OCI-LY1 (cell line): ENCODE measurements around the gene FANCC.

Experiments used
- H2AFZ ChIP-seq: fragments of 200-600 bp; sonication (generic), shearing (Covaris generic); 2 replicates; pipeline ENCODE4 v1.6.0; 2014; ENCODE audit warnings: antibody characterized with exemption, mild to moderate bottlenecking, low read length
- H3F3A ChIP-seq: fragments of 200-600 bp; sonication (generic), shearing (Covaris generic); 2 replicates; pipeline ENCODE4 v1.6.0; 2014; ENCODE audit warnings: mild to moderate bottlenecking, antibody characterized with exemption, low read length, moderate library complexity; ENCODE audit not compliant: insufficient read depth
- H3K27ac ChIP-seq: fragments of 200-600 bp; sonication (generic); 2 replicates; pipeline ENCODE4 v1.5.1; 2014; ENCODE audit warnings: low read length, mixed run types, mild to moderate bottlenecking, low read depth; ENCODE audit not compliant: poor library complexity, severe bottlenecking
- H3K27me3 ChIP-seq: fragments of 200-600 bp; sonication (generic); 2 replicates; pipeline ENCODE4 v1.6.0; 2014; ENCODE audit warnings: antibody characterized with exemption, mild to moderate bottlenecking, low read length, moderate library complexity; ENCODE audit not compliant: insufficient read depth
- H3K36me3 ChIP-seq: fragments of 200-600 bp; sonication (generic); 2 replicates; pipeline ENCODE4 v1.6.1; 2014; ENCODE audit warnings: mild to moderate bottlenecking, antibody characterized with exemption, low read length, moderate library complexity, mixed read lengths; ENCODE audit not compliant: insufficient read depth
- H3K4me1 ChIP-seq: fragments of 200-600 bp; sonication (generic); 2 replicates; pipeline ENCODE4 v1.5.1; 2014; ENCODE audit warnings: mild to moderate bottlenecking, low read length, moderate library complexity; ENCODE audit not compliant: insufficient read depth, severe bottlenecking
- H3K4me2 ChIP-seq: fragments of 200-600 bp; sonication (generic), shearing (Covaris generic); 2 replicates; pipeline ENCODE4 v1.6.1; 2014; ENCODE audit warnings: low read length
- H3K4me3 ChIP-seq: fragments of 200-600 bp; sonication (generic); 2 replicates; pipeline ENCODE4 v1.5.1; 2014; ENCODE audit warnings: low read length, low read depth, mild to moderate bottlenecking, mixed read lengths; ENCODE audit not compliant: poor library complexity, severe bottlenecking
- H3K79me2 ChIP-seq: fragments of 200-600 bp; shearing (Covaris generic); 2 replicates; pipeline ENCODE4 v1.6.1; 2016; ENCODE audit warnings: mixed run types, low read length, mixed read lengths; ENCODE audit not compliant: insufficient read depth
- H3K9ac ChIP-seq: fragments of 200-600 bp; sonication (generic), shearing (Covaris generic); 2 replicates; pipeline ENCODE4 v1.6.1; 2014; ENCODE audit warnings: mild to moderate bottlenecking, low read length, mixed read lengths
- H3K9me2 ChIP-seq: fragments of 200-600 bp; sonication (generic), shearing (Covaris generic); 2 replicates; pipeline ENCODE4 v1.6.1; 2014; ENCODE audit warnings: low read depth, mild to moderate bottlenecking, low read length, mixed read lengths
- H3K9me3 ChIP-seq: fragments of 200-600 bp; shearing (Covaris generic); 2 replicates; pipeline ENCODE4 v1.6.1; 2014; ENCODE audit warnings: low read length, mixed read lengths
- H4K20me1 ChIP-seq: fragments of 200-600 bp; sonication (generic), shearing (Covaris generic); 2 replicates; pipeline ENCODE4 v1.6.0; 2016; ENCODE audit warnings: mild to moderate bottlenecking, low read length; ENCODE audit not compliant: insufficient read depth
- CTCF ChIP-seq: fragments of 200-600 bp; sonication (generic), shearing (Covaris generic); IDR thresholded peaks from 2 replicates; pipeline ENCODE4 v1.5.1; 2017; ENCODE audit warnings: mild to moderate bottlenecking, antibody characterized with exemption, low read length, moderate library complexity, mixed read lengths
- EZH2 ChIP-seq: fragments of 200-600 bp; sonication (generic), shearing (Covaris generic); IDR thresholded peaks from 2 replicates; pipeline ENCODE4 v1.8.0; 2017; ENCODE audit warnings: borderline replicate concordance, mixed run types, mild to moderate bottlenecking, antibody characterized with exemption, low read length, moderate library complexity, mixed read lengths

Gene FANCC

GRCh38 chr9:95110921-95111525, 206.5 kb downstream of the FANCC start:
- H3K27me3 ChIP-seq, result no peaks in the 10 kb centered on the region
- H3F3A ChIP-seq, result no peaks in the 10 kb centered on the region
- no peaks in the 10 kb centered on the region for H3K79me2 ChIP-seq
- H3K4me2 ChIP-seq, result no peak overlapping the region
- H3K9ac ChIP-seq, result no peak overlapping the region
- H3K9me2 ChIP-seq, result no peaks in the 10 kb centered on the region
- no peak overlapping the region for H3K4me3 ChIP-seq
- H2AFZ ChIP-seq, result no peak overlapping the region
- H3K9me3 ChIP-seq, result no peaks in the 10 kb centered on the region
- H3K27ac ChIP-seq, result no peak overlapping the region
- TF ChIP-seq CTCF (no peak), EZH2 (no peak)
- H4K20me1 ChIP-seq, result no peaks in the 10 kb centered on the region
- peaks cover 7% of the 10 kb centered on the region for H3K36me3 ChIP-seq
- peaks cover 23% of the 10 kb centered on the region for H3K4me1 ChIP-seq

- H2AFZ ChIP-seq, result no peak overlapping the region
- no peaks in the 10 kb centered on the region for H3K79me2 ChIP-seq
- peaks cover 13% of the 10 kb centered on the region for H3K36me3 ChIP-seq
- no peaks in the 10 kb centered on the region for H3K9me2 ChIP-seq
- H4K20me1 ChIP-seq, result no peaks in the 10 kb centered on the region
- H3K9ac ChIP-seq, result no peak overlapping the region
- H3F3A ChIP-seq, result no peaks in the 10 kb centered on the region
- H3K4me3 ChIP-seq, result no peak overlapping the region
- H3K27ac ChIP-seq, result no peak overlapping the region
- no peak overlapping the region for H3K4me2 ChIP-seq
- H3K4me1 ChIP-seq, result peaks cover 12% of the 10 kb centered on the region
- H3K27me3 ChIP-seq, result no peaks in the 10 kb centered on the region
- H3K9me3 ChIP-seq, result no peaks in the 10 kb centered on the region
- TF ChIP-seq CTCF, result no peak
- TF ChIP-seq EZH2, result no peak
Measured at GRCh38 chr9:95109456-95109855, 208.1 kb downstream of the FANCC start.

GRCh38 chr9:95108777-95109176, 208.7 kb downstream of the FANCC start:
- no peaks in the 10 kb centered on the region for H4K20me1 ChIP-seq
- TF ChIP-seq CTCF (no peak), EZH2 (no peak)
- no peak overlapping the region for H3K9ac ChIP-seq

More at GRCh38 chr9:95108777-95109176, 208.7 kb downstream of the FANCC start:
- no peak overlapping the region for H3K4me3 ChIP-seq
- H3K9me3 ChIP-seq, result no peaks in the 10 kb centered on the region
- H3K36me3 ChIP-seq, result peaks cover 13% of the 10 kb centered on the region
- H3K27ac ChIP-seq, result no peak overlapping the region
- no peaks in the 10 kb centered on the region for H3K79me2 ChIP-seq
- no peak overlapping the region for H2AFZ ChIP-seq
- H3K9me2 ChIP-seq, result no peaks in the 10 kb centered on the region
- H3F3A ChIP-seq, result no peaks in the 10 kb centered on the region
- H3K4me1 ChIP-seq, result peaks cover 12% of the 10 kb centered on the region
- H3K27me3 ChIP-seq, result no peaks in the 10 kb centered on the region
- H3K4me2 ChIP-seq, result no peak overlapping the region
